Measurements from ENCODE around the gene B4GALT5. TPM values are rescaled to one million over a fixed set of nuclear protein-coding genes. Genes with fewer than 3 reads are reported as not detected.
A peak's percentile ranks its signal among the peaks of the same experiment; 100 is the strongest.

Gene B4GALT5
- total RNA-seq, 1 experiment from 2014 or later: 77.0 TPM

DNA sequence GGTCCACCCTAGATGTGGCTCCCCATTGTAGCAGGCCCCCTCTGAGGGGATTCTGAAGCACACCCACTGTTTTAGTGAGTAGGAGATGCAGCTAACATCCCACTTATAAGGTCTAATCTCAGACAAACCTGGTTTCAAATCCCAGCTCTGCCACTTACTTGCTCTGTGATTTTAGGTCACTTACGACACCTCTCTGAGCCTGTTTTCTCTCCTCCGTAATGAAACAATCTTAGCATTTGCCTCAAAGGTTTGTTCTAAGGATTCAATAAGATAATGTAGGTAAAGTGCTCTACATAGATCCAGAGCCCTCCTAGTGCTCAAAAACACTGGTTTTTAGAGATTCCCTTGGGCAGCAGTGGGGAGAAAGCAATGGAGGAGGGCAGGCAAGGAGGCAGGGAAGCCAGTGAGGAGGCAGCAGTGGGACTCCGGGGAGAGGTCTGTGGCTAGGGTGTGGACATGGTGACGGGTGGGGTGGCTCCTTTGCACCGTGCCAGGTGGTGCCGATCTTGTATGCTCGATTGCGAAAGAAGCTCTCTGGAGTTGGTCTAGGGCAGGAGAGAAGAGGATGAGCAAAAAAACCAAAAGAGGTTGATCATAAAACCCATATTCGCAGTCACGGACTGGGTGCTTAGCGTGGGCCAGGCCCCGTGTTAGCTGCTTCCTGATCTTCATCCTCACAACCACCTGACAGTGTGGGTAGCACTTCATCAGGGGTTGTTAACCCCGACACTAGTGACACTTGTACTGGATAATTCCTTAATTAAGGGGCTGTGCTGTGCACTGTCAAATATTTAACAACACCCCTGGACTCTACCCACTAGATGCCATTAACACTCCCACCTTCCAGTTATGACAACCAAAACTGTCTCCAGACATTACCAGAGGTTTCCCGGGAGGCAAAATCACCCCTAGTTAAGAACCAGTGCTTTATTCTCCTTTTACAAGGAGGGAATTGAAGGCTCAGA lies 129.0 kb downstream of the B4GALT5 start:
- H3K79me1 ChIP-seq (ENCODE audit: insufficient read depth, low read depth, low read length, poor library complexity, severe bottlenecking): no peaks in the 10 kb centered on the region
- no peak overlapping the region for H3K56ac ChIP-seq (ENCODE audit: insufficient read length, low read depth, low read length)
- H3K4me1 ChIP-seq (ENCODE audit: insufficient read depth, low read length): no peaks in the 10 kb centered on the region
- H2AFZ ChIP-seq (ENCODE audit: low read length): no peak overlapping the region
- H2AK5ac ChIP-seq (ENCODE audit: insufficient read length, low read length): no peak overlapping the region
- H3T11ph ChIP-seq (ENCODE audit: low read length): no peak overlapping the region
- no peak overlapping the region for H4K8ac ChIP-seq (replicated peaks; ENCODE audit: insufficient read length, low read depth, low read length)
- no peak overlapping the region for H3K4ac ChIP-seq (ENCODE audit: low read depth, low read length)
- H3K23me2 ChIP-seq (ENCODE audit: insufficient read length, low read depth, low read length, poor library complexity, severe bottlenecking): no peaks in the 10 kb centered on the region
- no peak overlapping the region for H3K4me2 ChIP-seq (ENCODE audit: insufficient read depth, insufficient read length, low read length)
- Mint-ChIP-seq H3K27me3 (ENCODE audit: low read depth) (peaks cover 2% of the 10 kb centered on the region), H3K9me3 (peaks cover 4% of the 10 kb centered on the region in 2 experiments; a peak in 2 of 5 replicates), H3K4me3 (no peak overlapping the region), H3K4me1 (peaks cover 8% of the 10 kb centered on the region in 2 experiments), H3K27ac (0 out of 7 replicates have a peak overlapping the region, but pooled peaks of 1 of the 3 experiments have one; percentile 41), H3K36me3 (ENCODE audit: insufficient read depth in 1 of 3, low read depth in 3 of 3) (peaks cover 0 to 4% (median 2%) of the 10 kb centered on the region in 3 experiments; a peak in 3 of 7 replicates)
- H2BK15ac ChIP-seq (ENCODE audit: low read depth, low read length): no peak overlapping the region
- H4K5ac ChIP-seq (ENCODE audit: insufficient read length, low read depth, low read length): no peak overlapping the region
- no peak overlapping the region for H2BK5ac ChIP-seq (ENCODE audit: insufficient read length, low read length)
- H3K9me3 ChIP-seq (ENCODE audit: control insufficient read depth, low read depth, low read length): no peaks in the 10 kb centered on the region
- no peak for TF ChIP-seq CTCF (conservative IDR thresholded peaks at IDR 0.05)
- DNase-seq: no peak
- no peak overlapping the region for H3K23ac ChIP-seq (ENCODE audit: insufficient read length, low read depth, low read length)
- H2BK20ac ChIP-seq (ENCODE audit: low read depth, low read length, poor library complexity, severe bottlenecking): no peak overlapping the region
- no peak overlapping the region for H4K91ac ChIP-seq (ENCODE audit: insufficient read length, low read depth, low read length)
- no peak overlapping the region for H3K27ac ChIP-seq (ENCODE audit: insufficient read length, low read depth, low read length)
- H2BK12ac ChIP-seq (ENCODE audit: insufficient read length, low read depth, low read length): no peak overlapping the region
- no peak overlapping the region for H3K18ac ChIP-seq (ENCODE audit: insufficient read length, low read depth, low read length)
- no peaks in the 10 kb centered on the region for H3K79me2 ChIP-seq (ENCODE audit: insufficient read depth, low read length)
- H3K9ac ChIP-seq (ENCODE audit: extremely low read depth, insufficient read length, low read length): no peak overlapping the region
- no peaks in the 10 kb centered on the region for H4K20me1 ChIP-seq (ENCODE audit: control insufficient read depth, insufficient read depth, insufficient read length)
- no CpG with 5 or more reads among the region's 14 CpGs for WGBS (ENCODE audit: extremely low coverage, insufficient read length, low lambda C conversion rate)
- no peak overlapping the region for H3K14ac ChIP-seq (ENCODE audit: insufficient read depth, low read length)
- H3K27me3 ChIP-seq (ENCODE audit: insufficient read depth, low read length): no peaks in the 10 kb centered on the region
- H2BK120ac ChIP-seq (ENCODE audit: low read depth, low read length, poor library complexity, severe bottlenecking): no peak overlapping the region
